GM23338 (cell line): ENCODE data around the gene NOTCH1. TPM values are rescaled to one million over a fixed set of nuclear protein-coding genes. Genes with fewer than 3 reads are reported as not detected.

ENCODE experiments used
- ATAC-seq: fragments of 200-7000 bp; cut with Tn5 transposase; 3 replicates; pipeline ENCODE4 v1.9.1; 2020
- DNase-seq: peaks from one replicate; pipeline ENCODE4 v3.0.0-alpha.2; 2015; ENCODE audit warnings: low spot score
- H2AFZ ChIP-seq: fragments of 200-600 bp; sonication (generic); 2 replicates; pipeline ENCODE4 v1.8.0; 2016; ENCODE audit warnings: antibody characterized with exemption, mild to moderate bottlenecking, moderate library complexity
- H3F3A ChIP-seq: fragments of 200-600 bp; sonication (generic); replicated peaks from 2 replicates; pipeline ENCODE4 v1.8.0; 2017; ENCODE audit warnings: antibody characterized with exemption, mixed run types, low read depth
- H3K27ac ChIP-seq: fragments of 200-600 bp; sonication (generic); 2 replicates; pipeline ENCODE4 v1.6.1; 2016; ENCODE audit warnings: low read depth
- H3K27me3 ChIP-seq: fragments of 200-600 bp; sonication (generic); 2 replicates; pipeline ENCODE4 v1.8.0; 2016; ENCODE audit warnings: mild to moderate bottlenecking, mixed run types, moderate library complexity; ENCODE audit not compliant: insufficient read depth
- H3K36me3 ChIP-seq: fragments of 200-600 bp; sonication (generic); 2 replicates; pipeline ENCODE4 v1.8.0; 2016; ENCODE audit warnings: mild to moderate bottlenecking; ENCODE audit not compliant: insufficient read depth
- H3K4me1 ChIP-seq: fragments of 200-600 bp; sonication (generic); 2 replicates; pipeline ENCODE4 v1.8.0; 2016; ENCODE audit warnings: mild to moderate bottlenecking, moderate library complexity; ENCODE audit not compliant: insufficient read depth
- H3K4me2 ChIP-seq: fragments of 200-600 bp; sonication (generic); 2 replicates; pipeline ENCODE4 v1.7.1; 2017; ENCODE audit warnings: mixed run types
- H3K4me3 ChIP-seq: fragments of 200-600 bp; sonication (generic); 2 replicates; pipeline ENCODE4 v1.6.1; 2016; ENCODE audit warnings: mixed run types
- H3K79me2 ChIP-seq: fragments of 200-600 bp; sonication (generic); replicated peaks from 2 replicates; pipeline ENCODE4 v1.8.0; 2017; ENCODE audit warnings: mild to moderate bottlenecking; ENCODE audit not compliant: insufficient read depth
- H3K9me2 ChIP-seq: fragments of 200-600 bp; sonication (generic); 2 replicates; pipeline ENCODE4 v1.8.0; 2017; ENCODE audit not compliant: insufficient read depth
- H4K20me1 ChIP-seq: fragments of 200-600 bp; sonication (generic); replicated peaks from 2 replicates; pipeline ENCODE4 v1.8.0; 2017; ENCODE audit warnings: mild to moderate bottlenecking; ENCODE audit not compliant: insufficient read depth
- H3K27ac Mint-ChIP-seq: 2 replicates; pipeline ENCODE4 v1.8.0; 2020; ENCODE audit warnings: inconsistent platforms, mild to moderate bottlenecking, moderate library complexity, mixed read lengths
- H3K27me3 Mint-ChIP-seq: 3 replicates; pipeline ENCODE4 v1.8.0; 2022; ENCODE audit warnings: low read depth, mild to moderate bottlenecking, moderate library complexity, mixed read lengths, inconsistent platforms; ENCODE audit not compliant: insufficient read depth, poor library complexity
- H3K36me3 Mint-ChIP-seq: 3 replicates; pipeline ENCODE4 v1.8.0; 2021; ENCODE audit warnings: low read depth, mild to moderate bottlenecking, inconsistent platforms, moderate library complexity, mixed read lengths
- H3K4me1 Mint-ChIP-seq: 3 replicates; pipeline ENCODE4 v1.8.0; 2020; ENCODE audit warnings: mild to moderate bottlenecking, inconsistent platforms, mixed read lengths
- H3K4me3 Mint-ChIP-seq: 3 replicates; pipeline ENCODE4 v1.8.0; 2021; ENCODE audit warnings: moderate library complexity, mild to moderate bottlenecking, inconsistent platforms, mixed read lengths
- H3K9me3 Mint-ChIP-seq: 3 replicates; pipeline ENCODE4 v1.8.0; 2020; ENCODE audit warnings: moderate library complexity, mild to moderate bottlenecking, inconsistent platforms, mixed read lengths
- CREB1 ChIP-seq: fragments of 250-450 bp; sonication (Bioruptor Pico); IDR thresholded peaks from 2 replicates; pipeline ENCODE4 v1.5.0; 2020; ENCODE audit warnings: low read depth, mild to moderate bottlenecking, moderate library complexity
- ETS1 ChIP-seq: IDR thresholded peaks from 2 replicates; pipeline ENCODE4 v1.6.1; 2016; ENCODE audit warnings: antibody characterized with exemption
- EZH2 ChIP-seq: fragments of 200-600 bp; sonication (generic); IDR thresholded peaks from one replicate; pipeline ENCODE4 v1.8.0; 2017; ENCODE audit warnings: antibody characterized with exemption, mild to moderate bottlenecking, low read depth; ENCODE audit not compliant: unreplicated experiment
- EZH2phosphoT487 ChIP-seq: fragments of 200-600 bp; sonication (generic); IDR thresholded peaks from one replicate; pipeline ENCODE4 v1.8.1; 2018; ENCODE audit warnings: antibody characterized with exemption; ENCODE audit not compliant: unreplicated experiment
- JUNB ChIP-seq: IDR thresholded peaks from one replicate; pipeline ENCODE4 v1.6.1; 2016; ENCODE audit warnings: antibody characterized with exemption; ENCODE audit not compliant: unreplicated experiment
- NANOG ChIP-seq: IDR thresholded peaks from 2 replicates; pipeline ENCODE4 v1.6.1; 2016; ENCODE audit warnings: antibody characterized with exemption, borderline replicate concordance
- POLR2AphosphoS5 ChIP-seq: IDR thresholded peaks from 2 replicates; pipeline ENCODE4 v1.6.1; 2016; ENCODE audit warnings: antibody characterized with exemption, low read depth
- REST ChIP-seq: IDR thresholded peaks from one replicate; pipeline ENCODE4 v1.6.1; 2018; ENCODE audit warnings: antibody characterized with exemption; ENCODE audit not compliant: unreplicated experiment
- STAT1 ChIP-seq: IDR thresholded peaks from one replicate; pipeline ENCODE4 v1.6.1; 2016; ENCODE audit warnings: antibody characterized with exemption; ENCODE audit not compliant: unreplicated experiment
- ZNF114 ChIP-seq: fragments of 250-450 bp; sonication (Bioruptor Pico); IDR thresholded peaks from 2 replicates; pipeline ENCODE4 v1.5.0; 2020; ENCODE audit warnings: mild to moderate bottlenecking, moderate library complexity
- ZNF331 ChIP-seq: fragments of 250-450 bp; sonication (Bioruptor Pico); IDR thresholded peaks from 2 replicates; pipeline ENCODE4 v1.5.0; 2020; ENCODE audit warnings: low read depth, mild to moderate bottlenecking, moderate library complexity
- ZNF462 ChIP-seq: fragments of 250-450 bp; sonication (Bioruptor Pico); IDR thresholded peaks from 2 replicates; pipeline ENCODE4 v1.5.0; 2020; ENCODE audit warnings: mild to moderate bottlenecking, moderate library complexity
- polyA plus RNA-seq: library from polyadenylated mRNA; unstranded; fragments of >200 nt; fragmentation: Nextera tagmentation; extraction: Ambion mirVana; gene quantifications from 2 replicates; pipeline ENCODE4 v1.2.1, GENCODE V29; 2016
- total RNA-seq: library from RNA; depleted of rRNA; stranded (reverse); fragments of >200 nt; shearing (Covaris generic); gene quantifications from 2 replicates; pipeline ENCODE4 v1.2.3, GENCODE V29; 2014
- TF ChIP-seq, protein P1 (sequence below), 2 experiments: fragments of 200-600 bp in 1 of 2; sonication (generic) in 1 of 2; conservative IDR thresholded peaks; 2 replicates each; pipeline versions ENCODE4 v1.5.1 to v1.6.1; 2016 to 2017; ENCODE audit warnings: antibody characterized with exemption in 2 of 2, low read depth in 2 of 2, mild to moderate bottlenecking in 2 of 2, moderate library complexity in 1 of 2

Gene NOTCH1
- total and polyA plus RNA-seq, 2 experiments from 2014 or later = 9.9 to 97.2 TPM

DNA sequence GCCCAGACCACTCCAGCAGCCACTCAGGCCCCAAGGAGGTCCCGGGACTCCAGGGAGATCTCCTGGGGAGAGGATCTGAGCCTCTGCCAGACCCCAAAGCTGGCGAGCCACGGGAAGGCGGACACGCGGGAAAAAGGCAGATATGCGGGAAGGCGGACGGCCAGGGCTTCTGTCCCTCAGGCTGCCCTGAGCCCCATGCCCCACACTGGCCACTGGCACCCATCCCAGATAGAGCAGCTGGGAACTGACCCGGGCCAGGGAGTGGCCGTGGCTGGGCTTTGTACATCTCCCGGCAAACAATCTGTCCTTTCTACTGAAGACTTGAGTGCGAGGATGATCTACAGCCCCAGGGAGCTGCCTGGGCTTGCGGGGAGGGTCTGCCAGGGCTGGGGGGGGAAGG lies 21.1 kb upstream of the NOTCH1 start:
- H3K27me3 Mint-ChIP-seq = peaks cover 12% of the 10 kb centered on the region
- Histone ChIP-seq H3K9me2 (no peaks in the 10 kb centered on the region), H2AFZ (no peak overlapping the region), H3K27me3 (no peaks in the 10 kb centered on the region), H3K27ac (no peak overlapping the region), H3F3A (peaks cover 12% of the 10 kb centered on the region; the same call in 1 of the 2 replicates), H3K4me2 (no peak overlapping the region), H4K20me1 (no peaks in the 10 kb centered on the region), H3K4me1 (peaks cover 13% of the 10 kb centered on the region), H3K79me2 (no peaks in the 10 kb centered on the region), H3K36me3 (no peaks in the 10 kb centered on the region), H3K4me3 (no peak overlapping the region)
- ATAC-seq = no peak
- no peak overlapping the region for H3K27ac Mint-ChIP-seq
- H3K4me1 Mint-ChIP-seq = peaks cover 45% of the 10 kb centered on the region
- TF ChIP-seq CREB1 (no peak), ZNF462 (no peak), REST (no peak), JUNB (no peak), EZH2 (no peak), ZNF331 (no peak), ZNF114 (no peak), POLR2AphosphoS5 (no peak), NANOG (no peak), EZH2phosphoT487 (no peak), ETS1 (no peak), STAT1 (no peak)
- TF ChIP-seq, protein P1, sequence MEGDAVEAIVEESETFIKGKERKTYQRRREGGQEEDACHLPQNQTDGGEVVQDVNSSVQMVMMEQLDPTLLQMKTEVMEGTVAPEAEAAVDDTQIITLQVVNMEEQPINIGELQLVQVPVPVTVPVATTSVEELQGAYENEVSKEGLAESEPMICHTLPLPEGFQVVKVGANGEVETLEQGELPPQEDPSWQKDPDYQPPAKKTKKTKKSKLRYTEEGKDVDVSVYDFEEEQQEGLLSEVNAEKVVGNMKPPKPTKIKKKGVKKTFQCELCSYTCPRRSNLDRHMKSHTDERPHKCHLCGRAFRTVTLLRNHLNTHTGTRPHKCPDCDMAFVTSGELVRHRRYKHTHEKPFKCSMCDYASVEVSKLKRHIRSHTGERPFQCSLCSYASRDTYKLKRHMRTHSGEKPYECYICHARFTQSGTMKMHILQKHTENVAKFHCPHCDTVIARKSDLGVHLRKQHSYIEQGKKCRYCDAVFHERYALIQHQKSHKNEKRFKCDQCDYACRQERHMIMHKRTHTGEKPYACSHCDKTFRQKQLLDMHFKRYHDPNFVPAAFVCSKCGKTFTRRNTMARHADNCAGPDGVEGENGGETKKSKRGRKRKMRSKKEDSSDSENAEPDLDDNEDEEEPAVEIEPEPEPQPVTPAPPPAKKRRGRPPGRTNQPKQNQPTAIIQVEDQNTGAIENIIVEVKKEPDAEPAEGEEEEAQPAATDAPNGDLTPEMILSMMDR (conservative IDR thresholded peaks at IDR 0.05; ENCODE audit: low read depth in 2 of 2) = no peak
- H3K36me3 Mint-ChIP-seq = no peaks in the 10 kb centered on the region; the same call in 2 of the 3 replicates
- H3K4me3 Mint-ChIP-seq = no peak overlapping the region; the same call in 2 of the 3 replicates
- DNase-seq = no peak
- H3K9me3 Mint-ChIP-seq = peaks cover 3% of the 10 kb centered on the region; the same call in 1 of the 3 replicates
